GM12878 (cell line): ENCODE data around the gene TFRC. TPM values are rescaled to one million over a fixed set of nuclear protein-coding genes. Genes with fewer than 3 reads are reported as not detected.

Experiments
- BHLHE40 ChIP-seq, 2 experiments: fragments of 450-650 bp in 1 of 2; IDR thresholded peaks; 2 replicates each; pipeline ENCODE4 v1.6.1; 2011 to 2017; ENCODE audit warnings: low read depth in 2 of 2, borderline replicate concordance in 1 of 2, improper control_type of control experiment in 1 of 2, low read length in 1 of 2, mild to moderate bottlenecking in 1 of 2
- ELK1 ChIP-seq: IDR thresholded peaks from 2 replicates; pipeline ENCODE4 v1.6.1; 2012; ENCODE audit warnings: low read depth, low read length, improper control_type of control experiment
- KLF5 ChIP-seq: fragments of 450-650 bp; IDR thresholded peaks from 2 replicates; pipeline ENCODE4 v1.6.1; 2014; ENCODE audit warnings: mild to moderate bottlenecking; ENCODE audit not compliant: partially characterized antibody
- MYC ChIP-seq: IDR thresholded peaks from 2 replicates; pipeline ENCODE4 v1.6.1; 2011; ENCODE audit warnings: mild to moderate bottlenecking, low read length, moderate library complexity, inconsistent platforms; ENCODE audit not compliant: insufficient read depth, insufficient replicate concordance, insufficient read length, severe bottlenecking
- NBN ChIP-seq: fragments of 450-650 bp; IDR thresholded peaks from 2 replicates; pipeline ENCODE4 v1.6.1; 2016
- NFXL1 ChIP-seq: fragments of 450-650 bp; IDR thresholded peaks from 2 replicates; pipeline ENCODE4 v1.6.1; 2017; ENCODE audit warnings: antibody characterized with exemption, mild to moderate bottlenecking, borderline replicate concordance
- NKRF ChIP-seq: fragments of 450-650 bp; conservative IDR thresholded peaks from 2 replicates; pipeline ENCODE4 v1.6.1; 2017; ENCODE audit warnings: mild to moderate bottlenecking, moderate library complexity
- PKNOX1 ChIP-seq: fragments of 450-650 bp; IDR thresholded peaks from 2 replicates; pipeline ENCODE4 v1.6.1; 2016; ENCODE audit warnings: mild to moderate bottlenecking
- POLR2AphosphoS5 ChIP-seq: IDR thresholded peaks from 2 replicates; pipeline ENCODE4 v1.6.1; 2011; ENCODE audit warnings: mild to moderate bottlenecking, low read length, inconsistent platforms
- POU2F2 ChIP-seq: IDR thresholded peaks from 3 replicates; pipeline ENCODE4 v1.6.1; 2011; ENCODE audit warnings: low read depth, mild to moderate bottlenecking, low read length, borderline replicate concordance
- RELA ChIP-seq: fragments of 450-650 bp; IDR thresholded peaks from 2 replicates; pipeline ENCODE4 v1.8.0; 2014; ENCODE audit warnings: borderline replicate concordance; ENCODE audit not compliant: partially characterized antibody
- RUNX3 ChIP-seq: IDR thresholded peaks from 2 replicates; pipeline ENCODE4 v1.6.1; 2012; ENCODE audit warnings: low read length, inconsistent platforms
- SIX5 ChIP-seq: IDR thresholded peaks from 2 replicates; pipeline ENCODE4 v1.6.1; 2011; ENCODE audit warnings: mild to moderate bottlenecking, low read depth, low read length, moderate library complexity; ENCODE audit not compliant: severe bottlenecking
- SKIL ChIP-seq: fragments of 450-650 bp; IDR thresholded peaks from 2 replicates; pipeline ENCODE4 v1.6.1; 2017; ENCODE audit warnings: mild to moderate bottlenecking, low read depth, inconsistent platforms; ENCODE audit not compliant: poor library complexity, severe bottlenecking
- SMC3 ChIP-seq: IDR thresholded peaks from 2 replicates; pipeline ENCODE4 v1.6.1; 2011; ENCODE audit warnings: low read length, improper control_type of control experiment, borderline replicate concordance
- SP1 ChIP-seq: IDR thresholded peaks from one replicate; pipeline ENCODE4 v1.6.1; 2011; ENCODE audit warnings: low read depth, low read length
- YY1 ChIP-seq: IDR thresholded peaks from 2 replicates; pipeline ENCODE4 v1.6.1; 2011; ENCODE audit warnings: low read depth, mild to moderate bottlenecking, low read length
- ZNF622 ChIP-seq: fragments of 450-650 bp; IDR thresholded peaks from 2 replicates; pipeline ENCODE4 v1.6.1; 2017; ENCODE audit warnings: mild to moderate bottlenecking, inconsistent platforms
- polyA plus RNA-seq, 11 experiments: library from polyadenylated mRNA; depleted of rRNA in 4 of 11; unstranded in 6 of 11; stranded (reverse) in 5 of 11; fragments of >200 nt; fragmentation: Nextera tagmentation in 4 of 11; fragmentation: Illumina TruSeq in 1 of 11; extraction: Ambion mirVana in 4 of 11; extraction: Trizol in 1 of 11; gene quantifications; 1 replicate in 1 of 11; 2 replicates in 10 of 11; pipeline versions ENCODE4 v1.2.1 to v1.2.3, GENCODE V29; 2011 to 2016; ENCODE audit warnings: inconsistent platforms in 2 of 11, missing spikeins in 2 of 11, low read depth in 1 of 11
- total RNA-seq, 4 experiments: library from RNA; depleted of rRNA in 3 of 4; stranded (reverse); fragments of >200 nt in 3 of 4; fragmentation: Illumina TruSeq in 1 of 4; extraction: Trizol in 1 of 4; gene quantifications; 2 replicates each; pipeline versions ENCODE4 v1.2.1 to v1.2.3, GENCODE V29; 2013 to 2021

Gene TFRC
- total and polyA plus RNA-seq, 10 of the 15 experiments (the other 5 are each of a cell fraction or from before 2014, with no cell fraction given), result 123 to 526 (median 316) TPM

- TF ChIP-seq NKRF (no peak), NFXL1 (no peak), NBN (peak; percentile 54), SMC3 (peak; percentile 96), RUNX3 (peak; percentile 71), BHLHE40 (IDR thresholded peaks at IDR 0.05; ENCODE audit: borderline replicate concordance in 1 of 2, low read depth in 2 of 2, low read length in 1 of 2) (0 out of 4 replicates have a peak, but pooled peaks of 1 of the 2 experiments have one; percentile 13), ZNF622 (no peak), POLR2AphosphoS5 (0 out of 2 replicates have a peak, but pooled peaks have one; percentile 55), SP1 (no peak), ELK1 (no peak), PKNOX1 (no peak), SKIL (peak; percentile 12), RELA (no peak), POU2F2 (peak; percentile 67; the same call in 1 of the 3 replicates), YY1 (peak; percentile 80), SIX5 (peak; percentile 4), MYC (no peak), KLF5 (no peak)
- TF ChIP-seq, all 136 proteins: peak for 14
Observed at GRCh38 chr3:196073255-196073753, 8.6 kb downstream of the TFRC start (continued).
